WERI-Rb-1 (cell line): ENCODE data around the gene EGFR.
"Not testable (repeated sequence)": the region's sequence is repeated elsewhere in the genome, so short reads cannot be mapped to it uniquely, and the experiment has no call there.

ENCODE experiments used
- DNase-seq: peaks from one replicate; pipeline ENCODE4 v3.0.0-alpha.2; 2020
- H3K27ac ChIP-seq: fragments of 250-450 bp; sonication (Bioruptor Pico); 2 replicates; pipeline ENCODE4 v1.5.1; 2020; ENCODE audit warnings: mild to moderate bottlenecking, moderate library complexity
- H3K27me3 ChIP-seq: fragments of 250-450 bp; sonication (Bioruptor Pico); 2 replicates; pipeline ENCODE4 v1.5.1; 2021; ENCODE audit warnings: mild to moderate bottlenecking, low read depth, moderate library complexity; ENCODE audit not compliant: insufficient read depth, severe bottlenecking
- H3K36me3 ChIP-seq: fragments of 250-450 bp; sonication (Bioruptor Pico); 2 replicates; pipeline ENCODE4 v1.5.1; 2020; ENCODE audit warnings: mild to moderate bottlenecking, moderate library complexity
- H3K4me3 ChIP-seq: 2 replicates; pipeline ENCODE4 v1.5.1; 2011; ENCODE audit warnings: low read depth, mild to moderate bottlenecking, control low read depth, low read length
- H3K9me3 ChIP-seq: fragments of 250-450 bp; sonication (Bioruptor Pico); 2 replicates; pipeline ENCODE4 v1.5.1; 2021; ENCODE audit warnings: mild to moderate bottlenecking, moderate library complexity; ENCODE audit not compliant: severe bottlenecking
- TF ChIP-seq, protein P1 (sequence below): IDR thresholded peaks from 2 replicates; pipeline ENCODE4 v1.5.1; 2011; ENCODE audit warnings: low read depth, mild to moderate bottlenecking, control low read depth, inconsistent platforms, low read length

The EGFR gene

DNA sequence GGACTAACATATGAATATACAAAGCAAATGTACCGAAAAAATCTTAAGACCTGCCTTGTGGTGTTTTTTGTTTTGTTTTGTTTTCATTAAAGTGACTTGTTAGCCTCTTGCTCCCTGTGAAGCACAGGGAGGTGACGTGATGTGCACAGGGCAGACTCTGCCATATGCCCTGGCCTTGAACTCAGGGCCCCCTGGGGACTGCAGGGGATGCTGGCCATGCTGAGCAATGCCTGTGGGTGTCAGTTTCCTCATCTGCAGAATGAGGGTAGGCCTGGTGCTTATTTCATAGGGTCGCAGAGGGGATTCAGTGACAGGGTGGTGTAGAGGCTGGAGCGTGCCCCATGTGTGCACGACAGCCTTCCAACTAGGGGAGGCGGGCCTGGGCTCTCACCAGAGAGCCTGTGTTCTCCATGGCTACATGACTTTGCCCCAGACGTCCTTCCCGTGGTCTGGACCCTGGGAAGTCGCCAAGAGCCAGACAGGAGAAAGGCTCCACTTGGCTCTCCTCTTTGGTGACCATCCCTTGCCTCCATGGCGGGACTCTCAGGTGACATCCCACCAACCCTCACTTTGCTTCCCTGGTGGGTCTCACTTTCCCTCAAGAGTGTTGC lies 14.5 kb downstream of the EGFR start:
- Histone ChIP-seq H3K27ac (no peak overlapping the region), H3K4me3 (no peak overlapping the region), H3K36me3 (no peaks in the 10 kb centered on the region), H3K9me3 (no peaks in the 10 kb centered on the region), H3K27me3 (no peaks in the 10 kb centered on the region)
- DNase-seq = no peak
- TF ChIP-seq, protein P1, sequence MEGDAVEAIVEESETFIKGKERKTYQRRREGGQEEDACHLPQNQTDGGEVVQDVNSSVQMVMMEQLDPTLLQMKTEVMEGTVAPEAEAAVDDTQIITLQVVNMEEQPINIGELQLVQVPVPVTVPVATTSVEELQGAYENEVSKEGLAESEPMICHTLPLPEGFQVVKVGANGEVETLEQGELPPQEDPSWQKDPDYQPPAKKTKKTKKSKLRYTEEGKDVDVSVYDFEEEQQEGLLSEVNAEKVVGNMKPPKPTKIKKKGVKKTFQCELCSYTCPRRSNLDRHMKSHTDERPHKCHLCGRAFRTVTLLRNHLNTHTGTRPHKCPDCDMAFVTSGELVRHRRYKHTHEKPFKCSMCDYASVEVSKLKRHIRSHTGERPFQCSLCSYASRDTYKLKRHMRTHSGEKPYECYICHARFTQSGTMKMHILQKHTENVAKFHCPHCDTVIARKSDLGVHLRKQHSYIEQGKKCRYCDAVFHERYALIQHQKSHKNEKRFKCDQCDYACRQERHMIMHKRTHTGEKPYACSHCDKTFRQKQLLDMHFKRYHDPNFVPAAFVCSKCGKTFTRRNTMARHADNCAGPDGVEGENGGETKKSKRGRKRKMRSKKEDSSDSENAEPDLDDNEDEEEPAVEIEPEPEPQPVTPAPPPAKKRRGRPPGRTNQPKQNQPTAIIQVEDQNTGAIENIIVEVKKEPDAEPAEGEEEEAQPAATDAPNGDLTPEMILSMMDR = no peak

DNA sequence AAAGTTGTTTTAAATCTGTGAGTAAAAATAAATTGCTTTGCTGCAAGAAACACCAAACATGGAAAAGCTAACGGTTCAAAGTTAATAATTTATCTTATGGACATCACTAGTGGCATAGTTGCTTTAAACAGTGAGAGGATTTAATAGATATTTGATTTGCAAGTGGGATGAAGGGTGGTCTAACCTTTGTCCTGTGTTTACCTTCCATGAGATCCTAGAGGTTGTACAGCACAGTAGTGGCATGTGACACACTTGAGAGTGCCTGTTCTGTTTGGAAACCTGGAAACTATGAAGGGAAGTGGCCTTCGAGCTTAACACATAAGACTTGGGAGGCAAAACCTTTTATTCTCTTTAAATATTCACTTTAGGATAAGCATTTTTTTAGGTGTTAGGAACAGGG lies 16.0 kb downstream of the EGFR start:
- Histone ChIP-seq H3K4me3 (no peak overlapping the region), H3K27ac (no peak overlapping the region), H3K27me3 (no peaks in the 10 kb centered on the region), H3K9me3 (no peaks in the 10 kb centered on the region), H3K36me3 (no peaks in the 10 kb centered on the region)
- DNase-seq = no peak
- TF ChIP-seq, protein P1 = no peak

DNA sequence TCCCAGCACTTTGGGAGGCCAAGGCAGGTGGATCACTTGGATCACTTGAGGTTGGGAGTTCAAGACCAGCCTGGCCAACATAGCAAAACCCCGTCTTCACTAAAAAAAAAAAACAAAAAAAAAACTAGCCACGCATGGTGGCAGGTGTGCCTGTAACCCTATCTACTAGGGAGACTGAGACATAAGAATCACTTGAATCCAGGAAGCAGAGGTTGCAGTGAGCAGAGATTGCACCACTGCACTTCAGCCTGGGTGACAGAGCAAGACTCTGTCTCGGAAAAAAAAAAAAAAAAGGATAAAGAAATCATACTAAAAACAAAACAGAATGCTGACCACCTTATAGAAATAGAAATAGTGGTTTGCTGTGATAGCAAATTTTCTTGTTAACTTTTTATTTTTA lies 16.6 kb downstream of the EGFR start:
- H3K36me3 ChIP-seq, H3K9me3 ChIP-seq, H3K27ac ChIP-seq, H3K27me3 ChIP-seq, DNase-seq, H3K4me3 ChIP-seq: not testable (repeated sequence)

DNA sequence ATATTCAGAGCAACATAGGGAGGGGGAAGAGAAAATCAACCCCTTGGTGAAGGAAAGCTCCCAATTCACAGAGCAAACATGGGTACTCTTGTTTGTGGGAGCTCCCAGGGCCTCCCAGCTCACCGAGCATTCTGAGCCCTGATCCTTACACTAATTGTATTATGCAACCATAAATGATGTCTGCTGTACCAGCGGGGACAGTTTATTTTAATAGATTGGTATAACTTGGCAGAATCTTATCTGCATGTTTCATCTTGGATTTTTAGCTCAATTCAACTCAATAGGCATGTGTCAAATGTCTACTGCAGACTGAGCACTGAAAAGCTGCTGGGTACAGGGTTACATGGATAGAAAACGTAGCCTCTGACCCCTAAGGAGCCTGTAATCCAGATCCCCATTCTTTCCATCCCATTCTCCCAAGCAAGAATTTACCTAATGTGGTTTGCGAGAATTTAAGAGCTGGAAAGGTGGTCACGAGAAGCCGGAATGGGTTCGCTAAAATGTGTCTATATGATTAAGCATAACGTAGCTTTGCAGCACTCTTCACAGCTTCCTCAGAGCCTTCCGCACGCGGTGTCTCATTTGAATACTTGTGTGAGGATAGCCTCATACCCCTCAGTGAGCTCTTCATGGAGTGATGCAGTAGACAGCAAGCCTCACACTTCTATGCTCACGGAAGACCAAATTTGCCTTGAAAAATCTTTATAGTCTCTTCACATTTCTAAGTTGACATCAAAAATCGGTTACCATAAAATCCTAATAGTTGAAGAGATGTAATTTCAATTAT lies 18.3 kb downstream of the EGFR start:
- no peaks in the 10 kb centered on the region for H3K27me3 ChIP-seq
- TF ChIP-seq, protein P1 = no peak
- no peak for DNase-seq
- H3K27ac ChIP-seq = no peak overlapping the region
- H3K36me3 ChIP-seq = no peaks in the 10 kb centered on the region
- no peaks in the 10 kb centered on the region for H3K9me3 ChIP-seq
- H3K4me3 ChIP-seq = no peak overlapping the region

DNA sequence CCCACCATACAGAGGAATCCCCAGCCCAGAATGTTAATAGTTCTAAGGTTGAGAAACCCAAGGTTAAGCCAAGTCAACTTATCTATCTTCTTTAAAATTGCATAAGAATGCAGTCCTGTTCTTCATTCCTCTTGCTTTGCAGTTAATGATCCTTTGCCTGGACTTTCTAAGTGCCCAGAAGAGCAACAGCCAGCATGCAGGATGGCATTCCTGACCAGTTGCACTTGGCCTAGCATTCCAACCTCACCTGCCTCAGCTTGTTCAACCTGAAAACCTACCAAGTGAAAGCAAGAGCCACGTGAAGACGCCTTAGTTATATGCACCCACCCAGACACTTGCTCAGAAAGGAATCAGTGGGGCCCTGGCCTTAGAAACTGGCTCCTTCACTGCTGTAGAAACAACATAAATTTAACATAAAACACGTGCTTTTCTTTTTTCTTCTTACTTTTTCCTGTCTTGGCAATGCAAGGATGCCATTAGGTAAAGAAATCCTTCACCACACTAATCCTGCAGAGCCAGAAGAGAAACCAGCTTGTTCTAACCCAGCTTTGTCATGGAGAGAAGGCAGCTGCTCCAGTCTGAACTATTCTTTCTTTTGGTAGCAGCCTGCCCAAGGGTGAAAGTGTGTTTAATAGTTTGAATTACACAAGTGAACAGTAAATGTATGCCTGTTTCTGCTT lies 25.0 kb downstream of the EGFR start:
- Histone ChIP-seq H3K4me3 (no peak overlapping the region), H3K27ac (no peak overlapping the region), H3K9me3 (no peaks in the 10 kb centered on the region), H3K36me3 (no peaks in the 10 kb centered on the region), H3K27me3 (peaks cover 3% of the 10 kb centered on the region)
- TF ChIP-seq, protein P1 = no peak
- DNase-seq = no peak

DNA sequence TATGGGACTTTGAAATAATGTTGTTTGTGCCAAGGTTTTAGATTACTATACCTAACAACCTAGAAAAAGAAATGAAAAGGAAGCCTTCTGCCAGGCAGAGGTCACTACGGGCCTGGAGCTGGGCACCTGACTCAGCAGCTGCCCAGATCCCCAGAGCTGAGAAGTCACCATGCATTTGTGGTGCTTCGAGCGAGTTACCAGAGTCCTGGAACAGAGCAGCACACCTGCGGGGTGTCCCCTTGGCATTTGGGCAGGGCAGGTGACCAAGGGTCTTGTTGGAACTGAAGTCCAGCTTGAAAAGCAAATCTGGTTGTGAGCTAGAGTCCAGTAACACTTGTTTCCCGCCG lies 25.5 kb downstream of the EGFR start:
- DNase-seq = no peak
- Histone ChIP-seq H3K27me3 (peaks cover 3% of the 10 kb centered on the region), H3K27ac (no peak overlapping the region)

More for the DNA sequence above, 25.5 kb downstream of the EGFR start:
- no peaks in the 10 kb centered on the region for H3K36me3 ChIP-seq
- TF ChIP-seq, protein P1 = no peak
- H3K4me3 ChIP-seq = no peak overlapping the region
- no peaks in the 10 kb centered on the region for H3K9me3 ChIP-seq
